HuH-7.5 (cell line): ENCODE data around the gene FAM171A2.
"Not testable (repeated sequence)": the region's sequence is repeated elsewhere in the genome, so short reads cannot be mapped to it uniquely, and the experiment has no call there.

Experiments
- DNase-seq: peaks from one replicate; pipeline ENCODE4 v3.0.0; 2011; ENCODE audit warnings: low spot score

The FAM171A2 gene

DNA sequence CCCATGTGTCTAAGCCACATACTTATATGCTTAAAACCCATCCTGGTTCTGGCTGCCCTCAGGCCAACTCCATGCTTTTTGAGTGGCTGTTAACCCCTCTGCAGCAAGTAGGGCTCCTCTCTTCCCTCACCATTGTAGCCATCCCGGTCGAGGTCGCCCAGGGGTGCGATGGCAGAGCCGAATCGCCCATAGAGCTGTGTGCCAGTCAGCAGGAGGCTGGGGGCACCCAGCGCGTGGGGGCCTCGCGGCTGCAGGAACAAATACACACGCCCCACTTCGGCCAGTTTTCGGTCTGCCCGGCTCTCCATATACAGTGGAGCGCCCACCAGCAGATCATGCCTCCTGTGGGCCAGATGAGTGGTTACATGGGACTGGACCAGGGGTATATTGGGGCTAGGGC lies 19.7 kb upstream of the FAM171A2 start:
- DNase-seq, result no peak

DNA sequence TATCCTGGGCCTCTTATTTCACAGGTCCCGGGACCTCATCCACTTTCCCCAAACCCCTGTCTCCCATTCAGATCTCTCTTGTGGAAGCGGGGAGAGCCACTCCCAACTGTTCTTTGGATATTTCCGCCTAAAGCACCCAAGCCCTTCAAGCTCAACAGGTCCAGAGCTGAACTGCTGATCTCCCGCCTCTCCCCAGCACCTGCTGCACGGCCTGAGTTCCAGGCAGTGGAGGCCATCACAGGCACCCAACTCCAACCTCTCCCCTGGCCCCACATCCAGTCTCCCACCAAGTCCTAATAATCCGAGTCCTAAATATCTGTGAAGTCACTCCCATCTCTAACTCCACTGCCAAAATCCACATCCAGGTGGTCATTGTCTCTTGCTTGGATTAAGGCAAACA lies 19.3 kb upstream of the FAM171A2 start:
- DNase-seq, result no peak

DNA sequence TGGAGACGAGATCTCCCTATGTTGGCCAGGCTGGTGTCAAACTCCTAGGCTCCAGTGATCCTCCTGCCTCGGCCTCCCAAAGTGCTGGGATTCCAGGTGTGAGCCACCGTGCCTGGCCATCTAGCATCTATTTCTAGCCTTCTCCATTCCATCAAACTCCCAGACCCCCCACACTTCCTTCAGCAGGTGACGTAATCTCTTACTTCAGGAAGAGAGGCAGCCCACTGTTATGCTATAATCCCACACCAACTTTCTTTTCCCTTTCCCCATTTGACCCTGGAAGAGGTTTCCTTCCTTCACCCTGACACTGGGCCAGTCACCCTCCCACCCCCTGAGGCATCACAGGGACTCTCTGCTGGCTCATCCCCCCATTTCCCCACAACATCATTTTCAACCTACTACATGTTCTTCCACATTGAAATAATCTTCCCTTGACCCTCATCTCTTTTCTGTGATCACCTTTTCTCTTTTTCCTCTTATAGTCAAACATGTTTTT lies 18.2 kb upstream of the FAM171A2 start:
- DNase-seq, result no peak

DNA sequence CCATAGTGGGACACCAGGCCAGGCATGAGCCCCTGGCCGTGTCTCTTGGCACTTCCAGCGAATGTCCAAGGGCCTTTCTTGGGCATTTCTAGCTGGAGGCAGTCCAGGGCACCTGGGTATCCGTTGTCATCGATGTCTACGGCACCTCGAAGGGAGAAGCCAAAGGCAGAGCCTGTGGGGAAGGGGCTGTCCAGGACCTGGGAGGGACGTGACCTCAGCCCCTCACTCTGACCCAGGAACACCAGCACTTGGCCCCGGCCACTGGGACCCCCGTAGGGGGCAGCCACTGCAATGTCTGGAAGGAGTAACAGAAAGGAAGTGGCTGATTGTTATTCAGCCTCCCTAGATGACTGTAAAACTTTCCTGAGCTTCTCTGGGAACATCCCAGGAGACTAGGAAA lies 17.1 kb upstream of the FAM171A2 start:
- no peak for DNase-seq

DNA sequence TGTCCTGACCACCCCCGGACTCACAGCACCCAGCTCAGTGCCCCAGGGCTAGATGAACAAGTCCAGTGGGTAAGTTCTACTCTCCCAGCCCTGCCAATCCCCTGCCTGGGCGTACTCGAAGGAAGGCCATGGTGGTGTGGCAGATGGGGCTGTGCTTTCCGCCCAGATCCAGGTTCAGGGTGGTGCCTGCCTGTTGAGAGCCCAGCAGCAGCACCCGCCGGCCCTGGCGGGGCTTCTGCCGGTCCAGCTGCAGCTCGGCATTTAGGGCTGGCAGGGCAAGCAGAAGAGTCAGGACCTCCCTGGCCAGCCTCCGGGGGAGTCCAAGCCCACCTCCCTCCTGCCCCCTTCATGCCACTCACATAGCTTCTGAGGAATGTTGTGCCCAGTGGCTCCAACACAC lies 16.2 kb upstream of the FAM171A2 start:
- DNase-seq, result no peak

DNA sequence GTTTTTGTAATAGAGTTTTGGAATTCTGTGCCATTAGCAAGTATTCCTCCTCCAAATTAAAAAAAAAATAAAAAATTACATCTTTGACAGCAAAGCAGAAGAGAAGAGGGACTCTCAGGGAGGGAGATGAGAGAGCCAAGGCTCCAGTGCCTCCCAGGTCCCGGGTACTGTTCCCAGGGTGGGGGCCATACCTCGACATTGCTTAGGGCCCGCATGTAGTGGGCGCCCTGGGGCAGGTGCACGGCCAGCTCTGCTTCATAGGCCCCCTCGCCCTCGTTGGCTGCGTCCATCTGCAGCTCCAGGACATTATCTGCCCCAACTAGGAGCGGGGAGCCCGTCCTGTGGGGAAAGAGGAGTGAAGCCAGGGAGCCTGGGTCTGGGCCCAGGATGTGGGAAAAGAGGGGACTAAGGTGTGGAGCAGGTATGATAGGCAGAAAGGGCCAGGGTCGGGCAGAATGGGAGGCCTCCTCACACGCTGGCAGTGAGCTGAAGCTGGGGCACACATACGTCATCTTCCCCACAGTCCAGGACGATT lies 14.6 kb upstream of the FAM171A2 start:
- DNase-seq, result no peak

DNA sequence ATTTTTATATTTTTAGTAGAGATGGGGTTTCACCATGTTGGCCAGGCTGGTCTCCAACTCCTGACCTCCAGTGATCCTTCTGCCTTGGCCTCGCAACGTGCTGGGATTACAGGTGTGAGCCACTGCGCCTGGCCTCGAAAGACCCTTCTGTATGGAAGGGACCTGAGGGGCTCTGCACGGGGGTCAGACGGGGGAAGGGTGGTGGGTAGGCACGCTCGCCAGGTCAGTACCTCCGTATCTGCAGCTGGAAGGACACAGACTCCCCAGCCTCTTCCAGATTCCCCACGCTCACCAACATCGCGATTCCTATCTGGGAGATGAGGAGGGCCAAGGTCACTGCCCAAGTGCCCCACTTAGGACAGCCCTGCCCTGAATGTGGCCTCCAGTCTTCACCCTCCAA lies 13.1 kb upstream of the FAM171A2 start:
- no peak for DNase-seq

DNA sequence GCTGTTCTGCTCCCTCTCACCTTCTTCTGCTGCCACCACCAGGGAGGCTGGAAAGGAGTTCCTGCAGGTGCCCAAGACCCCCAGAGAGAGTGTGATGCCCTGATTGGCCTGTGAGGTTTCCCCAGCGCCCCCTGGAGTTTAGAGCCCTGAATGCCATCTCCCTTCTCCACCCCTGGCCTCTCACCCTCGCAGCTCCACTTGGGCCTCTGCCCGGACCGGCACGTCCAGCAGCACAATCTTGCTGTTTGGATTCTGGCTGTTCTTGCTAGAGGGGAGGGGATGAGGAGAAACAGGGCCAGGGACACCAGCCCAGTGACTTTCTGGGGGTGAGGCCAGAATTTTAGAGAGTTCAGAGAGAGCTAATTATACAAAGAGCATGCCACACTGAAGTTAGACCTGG lies 12.5 kb upstream of the FAM171A2 start:
- DNase-seq, result peak; percentile 76

DNA sequence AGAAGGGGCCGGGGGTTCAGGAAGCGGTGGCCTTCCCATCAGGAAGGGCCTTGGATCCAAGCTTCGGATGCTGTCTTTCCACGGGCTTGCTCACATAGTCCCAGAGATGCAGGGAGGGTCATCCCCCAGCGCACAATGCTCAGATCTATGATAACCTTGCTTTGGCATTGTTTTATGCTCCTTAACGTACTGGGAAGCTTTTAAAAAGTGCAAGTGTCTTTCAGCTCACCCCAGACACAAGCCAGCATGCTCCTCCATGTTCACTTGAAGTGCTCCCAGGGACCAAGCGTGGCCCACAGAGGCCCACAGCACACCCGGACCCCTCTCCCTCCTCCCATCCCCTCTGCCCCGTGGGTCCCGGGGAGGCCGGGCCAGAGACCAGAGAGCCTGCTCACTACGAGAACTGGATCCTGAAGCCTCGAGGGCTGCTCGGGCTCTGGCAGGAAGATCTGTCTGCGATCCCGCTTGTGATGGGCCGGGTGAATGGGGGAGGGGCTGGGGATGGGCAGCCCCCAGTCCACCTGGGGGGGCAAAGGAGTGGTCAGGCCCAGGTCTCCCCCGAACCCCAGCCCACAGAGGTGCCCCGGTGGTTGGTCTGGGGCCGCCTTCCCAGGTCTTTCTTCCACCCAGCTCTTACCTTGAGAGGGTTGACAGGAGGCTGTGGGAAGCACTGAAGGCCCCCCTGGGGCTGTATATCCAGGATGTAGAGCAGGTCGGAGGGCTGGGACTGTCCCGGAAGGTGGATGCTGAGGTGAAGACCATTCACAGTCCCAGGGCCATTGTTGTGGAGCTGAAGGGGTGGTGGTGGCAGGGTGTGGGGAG lies 11.8 kb upstream of the FAM171A2 start:
- no peak for DNase-seq

DNA sequence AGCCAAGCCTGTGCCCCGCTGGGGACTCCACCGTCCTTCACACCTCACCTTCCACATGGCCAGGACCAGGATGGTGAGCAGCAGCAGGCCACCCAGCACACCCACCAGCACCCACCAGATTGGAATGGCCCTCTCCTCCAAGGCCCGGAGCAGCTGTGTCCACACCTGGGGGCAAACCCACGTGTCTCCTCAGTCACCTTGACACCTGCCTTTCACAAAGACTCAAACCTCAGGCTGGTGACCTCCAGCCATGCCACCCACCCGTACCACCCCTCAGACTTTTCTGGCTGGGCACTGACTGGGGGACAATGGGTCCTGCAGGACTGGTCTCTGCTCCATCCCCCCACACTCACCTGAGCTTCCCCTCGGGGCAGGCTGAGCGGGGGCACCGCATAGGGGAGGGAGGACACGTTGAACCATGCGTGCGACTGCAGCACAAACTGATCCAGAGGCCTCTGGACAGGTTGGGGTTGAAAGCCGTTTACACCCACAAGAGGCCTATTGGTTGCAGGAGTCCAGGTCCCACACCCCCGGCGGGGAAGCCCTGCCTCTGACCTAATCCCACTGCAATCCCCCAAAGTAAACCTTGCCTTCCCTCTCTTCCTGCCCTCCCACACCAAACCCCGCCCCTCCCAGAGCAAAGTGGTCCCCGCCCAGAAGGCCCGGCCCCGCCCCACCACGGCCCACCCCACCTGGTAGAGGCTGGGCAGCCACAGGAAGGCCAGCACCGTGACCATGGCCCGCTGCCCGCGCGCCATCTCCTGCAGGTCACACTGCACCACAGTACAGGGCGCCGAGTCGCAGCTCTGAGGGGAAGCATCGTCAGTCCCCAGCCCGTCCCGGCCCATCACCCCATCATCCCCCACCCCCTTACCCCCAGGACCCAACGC lies 10.9 kb upstream of the FAM171A2 start:
- no peak for DNase-seq

DNA sequence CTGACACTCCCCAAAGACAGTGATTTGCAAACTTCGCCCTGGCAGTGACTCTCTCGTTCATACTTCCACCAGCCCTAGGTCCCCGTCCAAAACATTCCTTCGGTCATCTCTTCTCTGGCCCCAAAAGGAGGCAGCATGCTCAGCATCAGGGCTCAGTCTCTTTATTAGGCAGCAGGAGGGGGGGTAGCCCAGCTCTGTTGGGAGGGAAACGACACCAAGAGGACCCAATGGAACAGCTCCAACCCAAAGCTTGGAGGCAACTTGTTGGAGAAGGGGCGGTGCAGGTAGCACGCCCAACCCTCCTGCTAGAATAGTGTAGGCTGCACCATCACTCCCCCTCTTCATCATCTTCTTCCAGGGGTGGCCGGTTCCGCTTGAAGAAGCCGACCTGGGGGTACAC lies 8.4 kb upstream of the FAM171A2 start:
- no peak for DNase-seq

DNA sequence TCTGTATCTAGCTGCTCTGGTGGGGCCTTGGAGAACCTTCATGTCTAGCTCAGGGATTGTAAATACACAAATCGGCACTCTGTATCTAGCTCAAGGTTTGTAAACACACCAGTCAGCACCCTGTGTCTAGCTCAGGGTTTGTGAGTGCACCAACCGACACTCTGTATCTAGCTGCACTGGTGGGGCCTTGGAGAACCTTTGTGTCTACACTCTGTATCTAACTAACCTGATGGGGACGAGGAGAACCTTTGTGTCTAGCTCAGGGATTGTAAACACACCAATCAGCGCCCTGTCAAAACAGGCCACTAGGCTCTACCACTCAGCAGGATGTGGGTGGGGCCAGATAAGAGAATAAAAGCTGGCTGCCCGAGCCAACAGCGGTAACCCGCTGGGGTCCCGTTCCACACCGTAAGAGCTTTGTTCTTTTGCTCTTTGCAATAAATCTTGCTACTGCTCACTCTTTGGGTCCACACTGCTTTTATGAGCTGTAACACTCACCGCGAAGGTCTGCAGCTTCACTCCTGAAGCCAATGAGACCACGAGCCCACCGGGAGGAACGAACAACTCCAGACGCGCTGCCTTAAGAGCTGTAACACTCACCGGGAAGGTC lies 5.9 kb upstream of the FAM171A2 start:
- not testable (repeated sequence) for DNase-seq

DNA sequence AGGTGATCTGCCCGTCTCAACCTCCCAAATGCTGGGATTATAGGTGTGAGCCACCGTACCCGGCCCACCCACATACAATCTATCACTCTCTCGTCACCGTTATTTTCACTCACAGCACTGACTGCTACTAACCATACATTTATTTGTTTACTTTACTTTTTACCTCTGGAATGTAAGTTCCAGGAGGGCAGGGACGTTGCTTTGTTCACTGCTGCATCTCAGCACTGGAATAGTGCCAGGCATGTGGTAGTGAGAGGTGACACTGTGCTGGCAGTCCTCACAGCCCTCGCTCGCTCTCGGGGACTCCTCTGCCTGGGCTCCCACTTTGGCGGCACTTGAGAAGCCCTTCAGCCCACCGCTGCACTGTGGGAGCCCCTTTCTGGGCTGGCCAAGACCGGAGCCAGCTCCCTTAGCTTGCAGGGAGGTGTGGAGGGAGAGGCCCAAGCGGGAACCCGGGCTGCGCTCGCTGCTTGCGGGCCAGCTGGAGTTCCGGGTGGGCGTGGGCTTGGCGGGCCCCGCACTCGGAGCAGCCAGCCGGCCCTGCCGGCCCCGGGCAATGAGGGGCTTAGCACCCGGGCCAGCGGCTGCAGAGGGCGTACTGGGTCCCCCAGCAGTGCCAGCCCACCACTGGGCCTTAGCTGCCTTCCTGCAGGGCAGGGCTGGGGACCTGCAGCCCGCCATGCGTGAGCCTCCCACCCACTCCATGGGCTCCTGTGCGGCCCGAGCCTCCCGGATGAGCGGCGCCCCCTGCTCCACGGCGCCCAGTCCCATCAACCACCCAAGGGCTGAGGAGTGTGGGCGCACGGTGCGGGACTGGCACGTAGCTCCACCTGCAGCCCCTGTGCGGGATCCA lies 5.0 kb upstream of the FAM171A2 start:
- DNase-seq, result not testable (repeated sequence)

DNA sequence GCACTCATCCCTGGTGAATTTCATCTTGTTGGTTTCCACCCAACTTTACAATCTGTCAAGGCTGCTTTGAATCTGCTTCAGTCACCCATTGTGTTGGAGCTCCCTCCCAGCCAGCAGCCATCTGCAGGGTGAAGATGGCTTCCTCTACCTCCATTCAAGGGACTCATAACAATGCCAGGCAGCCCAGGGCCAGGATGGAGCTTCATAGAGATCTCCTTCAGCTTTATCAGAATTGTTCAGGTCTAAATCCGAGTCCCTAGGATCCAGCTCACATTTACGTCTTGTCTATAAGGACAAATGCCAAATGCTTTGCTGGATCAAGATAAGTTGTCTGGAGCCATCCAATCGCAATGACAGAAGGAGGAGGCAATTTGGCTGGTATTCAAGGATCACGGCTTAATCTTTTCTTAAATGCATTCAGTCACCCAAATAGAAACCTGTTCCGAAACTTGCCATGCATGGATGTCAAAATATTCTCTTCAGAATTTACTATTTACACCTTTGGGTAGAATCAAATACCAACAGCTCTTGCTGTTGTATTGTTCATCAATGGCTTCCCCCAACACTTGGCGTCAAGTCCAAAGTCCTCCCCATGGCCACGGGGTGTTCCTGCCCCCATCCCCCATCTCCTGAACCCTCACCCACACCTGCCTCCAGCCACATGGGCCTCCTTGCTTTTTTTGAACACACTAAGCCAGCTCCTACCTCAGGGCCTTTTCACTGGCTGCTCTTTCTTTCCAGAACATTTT lies 3.8 kb upstream of the FAM171A2 start:
- DNase-seq, result no peak

DNA sequence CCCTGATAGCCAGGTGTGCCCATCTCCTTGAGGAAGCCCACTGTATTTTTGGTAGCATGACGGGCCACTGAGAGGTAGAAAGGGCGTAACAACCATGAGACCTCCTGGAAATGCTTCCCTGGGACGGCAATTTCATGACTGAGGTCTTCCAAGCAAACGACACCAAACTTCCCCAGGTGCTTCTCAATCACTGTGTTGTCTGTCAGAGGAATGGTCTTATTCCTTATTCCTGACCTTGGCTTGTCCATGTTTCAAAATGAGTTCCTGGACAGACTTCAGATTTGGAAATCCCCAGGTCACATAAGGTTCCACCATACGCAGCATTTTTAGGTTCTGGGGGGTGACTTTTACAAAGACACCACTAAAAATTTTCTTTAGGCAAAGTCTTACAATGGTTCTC lies 1.4 kb upstream of the FAM171A2 start:
- DNase-seq, result not testable (repeated sequence)

DNA sequence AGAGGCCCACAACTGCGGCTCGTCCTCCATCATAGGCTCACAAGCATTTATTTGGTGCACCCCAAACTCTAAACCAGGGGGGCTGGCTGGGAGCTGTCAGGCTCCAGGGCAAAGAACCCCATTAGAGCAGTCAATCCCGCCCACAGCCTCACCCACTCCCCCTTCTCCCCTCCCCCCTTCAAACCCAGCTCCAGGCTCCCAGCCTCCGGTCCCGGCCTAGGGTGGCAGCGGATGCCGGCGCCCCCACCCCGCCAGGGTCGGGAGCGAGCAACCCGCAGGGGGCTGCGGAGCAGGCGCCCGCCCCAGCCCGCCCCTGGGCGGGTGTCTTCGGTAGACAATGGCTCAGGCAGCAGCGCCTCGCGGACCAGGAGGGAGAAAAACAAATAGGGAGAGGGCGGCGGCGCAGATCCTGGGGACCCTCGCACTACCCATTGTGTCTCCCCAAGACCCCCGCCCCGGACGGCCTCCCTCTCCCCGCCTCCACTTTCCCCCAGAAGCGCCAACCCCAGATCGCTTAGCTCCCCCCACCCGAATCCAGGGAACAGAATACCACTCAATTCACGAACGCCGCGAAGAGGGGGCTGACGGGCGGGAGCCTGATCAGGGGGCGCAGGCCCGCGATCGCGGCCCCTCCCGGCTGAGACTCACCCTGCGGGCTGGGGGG lies 572 bp downstream of the FAM171A2 start:
- DNase-seq, result peak; percentile 71

DNA sequence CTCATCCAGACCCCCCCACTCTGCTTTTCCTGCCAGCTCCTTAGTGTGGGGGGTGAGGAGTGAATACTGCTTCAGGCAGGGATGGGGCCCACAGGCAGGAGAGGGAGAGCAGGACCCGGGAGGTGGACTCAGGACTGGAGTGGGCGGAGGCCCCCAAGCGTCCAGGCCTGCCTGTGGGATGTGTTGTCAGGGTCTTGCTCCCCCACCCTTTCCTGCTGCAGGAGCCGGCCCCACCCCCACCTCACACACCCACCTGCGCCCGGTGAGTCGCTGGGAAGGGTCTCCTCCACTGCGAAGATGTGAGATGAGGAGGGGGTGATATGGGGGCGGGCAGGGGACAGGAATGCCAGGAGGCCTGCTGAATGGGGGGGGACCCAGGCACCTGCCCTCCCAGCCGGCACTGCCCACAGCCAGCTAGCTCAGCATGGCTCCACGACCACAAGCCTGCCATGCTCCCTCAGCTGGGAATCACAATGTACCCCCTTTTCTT lies 1.1 kb downstream of the FAM171A2 start:
- DNase-seq, result no peak

DNA sequence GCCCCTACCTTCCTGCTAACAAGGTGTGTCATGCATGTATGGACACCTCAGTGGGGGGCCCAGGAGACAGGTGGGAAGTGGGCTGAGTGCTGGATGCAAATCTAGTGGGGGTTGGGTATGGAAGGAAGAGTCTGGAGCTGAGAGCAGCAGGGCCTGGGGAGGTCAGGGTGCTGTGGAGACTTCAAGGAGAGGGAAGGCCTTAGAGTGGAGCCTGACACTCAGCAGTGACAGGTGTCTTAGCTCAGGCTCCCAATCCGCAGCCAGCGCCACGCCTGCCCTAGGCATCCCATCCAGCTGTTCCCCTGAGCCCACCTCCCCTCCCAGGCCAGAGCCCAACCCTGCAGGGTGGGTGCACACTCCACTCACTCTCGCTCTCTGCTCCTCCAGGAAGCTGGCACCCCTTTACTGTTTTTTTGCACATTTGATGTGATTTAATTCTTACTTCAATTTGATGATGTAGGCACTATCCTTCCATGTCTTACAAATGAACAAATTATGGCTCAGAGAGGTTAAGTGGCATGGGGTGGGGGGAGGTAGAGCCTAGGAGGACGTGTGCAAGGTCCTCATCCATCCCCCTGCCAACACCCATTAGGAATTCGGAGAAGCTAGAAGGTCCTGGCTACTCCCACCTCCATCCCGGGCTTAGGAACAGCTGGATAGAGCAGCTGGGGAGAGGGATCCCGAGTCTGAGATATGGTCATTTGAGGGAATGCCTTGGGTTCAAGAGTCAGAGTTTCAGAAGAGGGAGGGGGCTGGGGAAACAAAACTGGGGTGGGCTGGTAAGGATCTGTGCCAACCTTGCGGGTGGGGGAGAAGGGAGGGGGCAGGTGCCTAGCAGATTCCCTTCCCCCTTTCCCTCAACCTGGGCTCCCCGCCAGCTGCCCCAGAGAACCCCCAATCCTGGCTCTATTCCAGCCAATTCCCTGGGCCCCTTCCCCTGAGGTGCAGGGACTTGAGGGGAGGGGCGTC lies 2.1 kb downstream of the FAM171A2 start:
- DNase-seq, result no peak

DNA sequence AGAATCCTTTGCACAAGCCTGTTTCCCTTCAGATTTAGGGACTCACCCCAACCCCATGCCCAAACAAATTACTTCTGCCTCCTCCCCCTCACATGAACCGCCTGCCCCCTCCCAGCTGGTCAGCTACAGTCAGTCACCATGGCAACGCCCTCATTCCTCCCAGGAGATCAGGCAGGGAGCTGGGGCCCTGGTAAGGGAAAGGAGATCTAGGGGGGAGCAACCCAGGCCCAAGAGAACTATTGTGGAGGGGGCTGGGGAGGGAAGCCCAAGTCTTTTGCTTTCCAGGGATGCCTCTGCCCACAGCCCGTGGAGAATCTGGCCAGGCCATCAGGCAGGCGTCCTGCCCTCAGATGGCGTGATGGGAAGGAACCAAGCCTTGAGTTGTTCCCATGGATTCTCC lies 2.8 kb downstream of the FAM171A2 start:
- DNase-seq, result no peak
